Measurements from ENCODE around the gene GRIN2C.
A peak's percentile ranks its signal among the peaks of the same experiment; 100 is the strongest.

The GRIN2C gene

GRCh38 chr17:74848656-74849399, 10.9 kb downstream of the GRIN2C start:
- no peak for TF ChIP-seq CTCF (IDR thresholded peaks at IDR 0.05; ENCODE audit: low read depth, low read length)
- in situ Hi-C loops (cut with HindIII; ENCODE audit: low sequenced_read_pairs), result no loop called here
- no peak overlapping the region for H3K4me3 ChIP-seq (ENCODE audit: low read depth, low read length)
- no peak for DNase-seq (ENCODE audit: low read depth, low spot score)

GRCh38 chr17:74846621-74847020, 13.1 kb downstream of the GRIN2C start:
- no peak overlapping the region for H3K4me3 ChIP-seq (ENCODE audit: low read depth, low read length)
- in situ Hi-C loops (cut with HindIII; ENCODE audit: low sequenced_read_pairs), result no loop called here
- TF ChIP-seq CTCF (IDR thresholded peaks at IDR 0.05; ENCODE audit: low read depth, low read length), result no peak
- no peak for DNase-seq (ENCODE audit: low read depth, low spot score)

- TF ChIP-seq CTCF (IDR thresholded peaks at IDR 0.05; ENCODE audit: low read depth, low read length), result no peak
- in situ Hi-C loops (cut with HindIII; ENCODE audit: low sequenced_read_pairs), result no loop called here
- no peak for DNase-seq (ENCODE audit: low read depth, low spot score)
- no peak overlapping the region for H3K4me3 ChIP-seq (ENCODE audit: low read depth, low read length)
Observed at GRCh38 chr17:74843352-74843627, 16.4 kb downstream of the GRIN2C start.

- peak overlapping the region; percentile 1 for H3K4me3 ChIP-seq (ENCODE audit: low read depth, low read length)
- TF ChIP-seq CTCF (IDR thresholded peaks at IDR 0.05; ENCODE audit: low read depth, low read length), result peak; percentile 48
- DNase-seq (ENCODE audit: low read depth, low spot score), result peak; percentile 37
- in situ Hi-C loops (cut with HindIII; ENCODE audit: low sequenced_read_pairs), result no loop called here
Observed at GRCh38 chr17:74842599-74843351, 16.9 kb downstream of the GRIN2C start.

- in situ Hi-C loops (cut with HindIII; ENCODE audit: low sequenced_read_pairs), result no loop called here
Observed at GRCh38 chr17:74842146-74842598, 17.5 kb downstream of the GRIN2C start.

More at GRCh38 chr17:74842146-74842598, 17.5 kb downstream of the GRIN2C start:
- H3K4me3 ChIP-seq (ENCODE audit: low read depth, low read length), result no peak overlapping the region
- TF ChIP-seq CTCF (IDR thresholded peaks at IDR 0.05; ENCODE audit: low read depth, low read length), result no peak
- DNase-seq (ENCODE audit: low read depth, low spot score), result peak; percentile 5

Measured in astrocyte of the spinal cord (primary cell).